Measurements from ENCODE around the gene LSM2.
A peak's percentile ranks its signal among the peaks of the same experiment; 100 is the strongest.
"Not testable (repeated sequence)": the region's sequence is repeated elsewhere in the genome, so short reads cannot be mapped to it uniquely, and the experiment has no call there.

LSM2 gene

GRCh38 chr6:31796993-31797385, 9.8 kb downstream of the LSM2 start:
- no peak for DNase-seq

GRCh38 chr6:31795616-31796298, 11.0 kb downstream of the LSM2 start, which contains the start of gene VARS1:
Gene VARS1 (minus strand): TSS chr6:31795752. CDS start chr6:31795217, 535 bp downstream.
- DNase-seq: peak; percentile 81

- DNase-seq: no peak
Measured at GRCh38 chr6:31794866-31795615, 11.7 kb downstream of the LSM2 start.

GRCh38 chr6:31794294-31794865, 12.4 kb downstream of the LSM2 start:
- no peak for DNase-seq

DNA sequence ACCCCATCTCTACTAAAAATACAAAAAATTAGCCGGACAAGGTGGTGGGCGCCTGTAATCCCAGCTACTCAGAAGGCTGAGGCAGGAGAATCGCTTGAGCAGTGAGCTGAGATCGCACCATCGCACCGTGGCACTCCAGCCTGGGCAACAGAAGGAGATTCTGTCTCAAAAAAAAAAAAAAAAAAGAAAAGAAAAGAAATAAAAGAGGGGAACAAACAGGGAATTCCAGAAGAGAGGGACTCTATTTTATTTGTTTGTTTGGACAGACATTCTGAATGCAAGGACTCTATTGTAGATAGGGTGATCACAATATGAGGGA, 12.9 kb downstream of the LSM2 start:
- DNase-seq: not testable (repeated sequence)

DNA sequence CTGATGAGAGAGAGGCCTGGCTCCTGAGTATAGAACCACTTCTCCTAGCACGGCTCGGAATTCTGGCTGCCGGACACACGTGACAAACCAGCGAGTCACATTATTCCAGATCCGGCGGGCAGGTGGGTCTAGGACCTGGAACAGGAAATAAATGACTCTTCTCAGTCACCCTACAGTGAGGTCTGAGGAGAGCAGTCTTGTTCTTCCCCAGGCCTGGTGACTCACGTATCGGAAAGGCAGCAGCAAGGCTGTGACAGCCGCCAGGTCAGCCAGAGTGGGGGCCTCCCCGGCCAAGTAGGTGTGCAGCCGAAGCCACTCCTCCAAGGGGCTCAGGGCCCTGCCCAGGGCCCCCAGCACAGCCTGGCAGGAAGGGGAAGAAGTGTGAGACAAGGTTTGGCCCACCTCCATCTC, 14.0 kb downstream of the LSM2 start:
- DNase-seq: no peak

GRCh38 chr6:31792090-31792374, 14.7 kb downstream of the LSM2 start:
- no peak for DNase-seq

DNA sequence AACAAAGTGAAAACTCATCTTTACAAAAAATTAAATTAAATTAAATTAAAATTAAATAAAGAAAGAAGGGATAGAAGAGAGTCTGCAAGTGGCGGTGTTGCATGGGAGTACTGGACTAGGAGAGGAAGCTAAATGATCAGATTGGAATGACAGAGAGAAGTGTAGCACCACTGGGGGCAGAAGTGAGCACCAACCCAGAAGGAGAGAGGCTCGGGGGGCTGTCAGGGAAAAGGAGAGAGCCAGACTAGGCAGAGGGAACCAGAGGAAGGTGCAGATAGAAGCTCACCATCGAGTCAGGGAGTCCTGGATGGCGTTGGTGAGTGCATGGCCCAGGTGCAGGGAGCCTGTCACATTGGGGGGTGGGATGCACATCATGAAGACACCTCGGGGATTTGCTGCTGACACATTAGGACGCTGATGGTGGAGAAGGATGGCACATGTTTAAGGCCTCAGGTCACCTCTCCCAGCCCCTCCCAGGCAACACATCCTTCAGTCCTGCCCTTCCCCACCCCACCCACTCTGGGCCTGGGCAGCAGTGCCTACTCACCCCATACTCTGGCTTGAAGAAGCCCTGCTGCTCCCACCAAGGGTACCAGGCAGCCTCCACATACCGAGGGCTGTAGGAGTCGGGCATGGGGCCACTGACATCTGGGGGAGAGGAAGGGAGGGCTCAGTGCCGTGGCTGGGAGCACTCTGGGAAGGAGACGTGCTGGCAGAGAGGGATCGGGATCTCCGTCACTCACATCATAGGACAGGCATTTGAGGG, 15.3 kb downstream of the LSM2 start:
- no peak for DNase-seq

DNA sequence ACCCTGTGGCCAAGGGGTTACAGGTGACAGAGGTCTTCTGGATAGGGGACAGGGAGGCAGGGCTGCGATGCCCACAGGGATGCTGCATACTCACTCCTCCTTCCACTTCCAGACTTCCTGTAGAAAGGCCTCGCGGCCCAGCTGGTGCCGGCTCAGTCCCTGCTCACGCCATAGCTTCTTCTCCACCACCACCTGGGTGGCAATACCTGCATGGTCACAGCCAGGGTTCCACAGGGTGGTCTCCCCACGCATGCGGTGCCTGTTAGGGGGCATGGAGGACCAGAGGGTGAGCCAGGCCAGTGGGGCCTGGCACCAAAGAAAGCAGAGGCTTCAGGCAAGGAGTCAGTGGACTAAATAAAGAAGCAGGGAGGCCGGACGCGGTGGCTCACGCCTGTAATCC, 21.3 kb downstream of the LSM2 start:
- no peak for DNase-seq

- DNase-seq: no peak
Measured at GRCh38 chr6:31784098-31784925, 22.5 kb downstream of the LSM2 start.

DNA sequence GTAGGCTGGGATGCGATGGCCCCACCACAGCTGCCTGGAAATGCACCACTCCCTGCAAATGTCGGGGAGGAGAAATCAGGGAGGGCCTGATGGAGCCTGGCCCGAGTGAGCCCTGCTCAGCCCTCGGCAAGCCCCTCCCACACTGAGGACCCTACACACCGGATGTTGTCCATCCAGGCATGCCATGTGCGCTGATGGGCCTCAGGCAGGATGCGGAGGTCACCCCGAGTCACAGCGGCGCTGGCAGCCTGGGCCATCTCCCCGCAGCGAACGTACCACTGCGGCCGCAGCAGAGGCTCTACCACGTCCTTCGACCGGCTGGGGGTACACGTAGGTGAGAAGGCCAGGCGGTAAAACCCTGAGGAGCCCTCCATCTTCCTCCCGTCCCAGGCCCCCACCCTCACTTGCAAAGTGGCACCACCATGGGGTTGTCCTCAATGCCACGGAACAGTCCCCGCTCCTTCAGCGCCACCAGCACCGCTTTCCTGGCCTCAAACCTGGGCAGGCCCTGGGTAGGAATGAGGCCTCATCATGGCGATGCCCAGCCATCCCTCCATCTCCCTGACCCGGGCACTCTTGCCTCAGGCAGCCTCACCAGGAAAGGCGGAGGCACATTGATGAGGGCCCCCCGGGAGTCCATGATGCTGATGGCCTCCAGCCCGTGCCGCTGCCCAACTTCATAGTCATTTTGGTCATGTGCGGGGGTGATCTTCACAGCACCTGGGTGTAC, 24.5 kb downstream of the LSM2 start:
- no peak for DNase-seq

DNA sequence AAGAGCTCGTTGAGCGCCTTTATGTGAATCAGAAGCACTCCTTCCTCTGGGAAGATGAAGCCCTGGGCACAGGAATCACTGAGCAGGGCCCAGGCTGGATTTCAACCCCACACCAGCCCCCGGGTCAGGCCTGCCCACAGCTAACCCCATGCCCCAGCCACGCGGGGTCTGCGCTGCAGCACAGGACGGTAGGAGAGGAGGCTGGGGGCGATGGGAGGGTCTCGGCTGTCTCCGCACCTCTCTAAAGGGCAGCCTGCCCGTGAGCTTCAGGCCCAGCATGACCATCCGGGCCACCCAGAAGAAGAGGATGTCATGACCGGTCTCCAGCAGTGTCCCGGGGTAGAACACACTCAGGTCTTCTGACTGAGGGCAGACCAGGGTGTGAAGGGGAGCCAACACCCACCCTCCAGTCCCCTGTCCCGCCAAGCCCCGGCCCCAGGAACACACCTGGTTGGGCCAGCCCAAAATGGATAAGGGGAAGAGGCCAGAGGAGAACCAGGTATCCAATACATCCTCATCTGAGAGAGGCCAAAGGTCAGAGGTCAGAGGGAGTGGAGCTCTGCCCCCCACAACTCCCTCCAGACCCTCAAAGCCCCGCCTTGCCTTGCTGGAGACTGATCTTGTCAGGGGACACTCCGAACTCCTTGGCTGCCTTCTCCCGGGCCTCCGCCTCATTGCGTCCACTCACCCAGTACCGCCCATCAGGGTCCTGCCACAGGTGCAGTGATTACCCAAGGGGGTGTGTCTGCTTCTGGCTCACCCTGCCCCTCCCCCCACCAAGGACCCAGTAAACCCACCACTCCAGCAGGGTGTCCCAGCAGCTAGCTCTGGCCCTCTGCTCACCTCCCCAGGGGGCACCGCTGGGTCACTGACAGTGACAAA, 25.3 kb downstream of the LSM2 start:
- DNase-seq: no peak

DNA sequence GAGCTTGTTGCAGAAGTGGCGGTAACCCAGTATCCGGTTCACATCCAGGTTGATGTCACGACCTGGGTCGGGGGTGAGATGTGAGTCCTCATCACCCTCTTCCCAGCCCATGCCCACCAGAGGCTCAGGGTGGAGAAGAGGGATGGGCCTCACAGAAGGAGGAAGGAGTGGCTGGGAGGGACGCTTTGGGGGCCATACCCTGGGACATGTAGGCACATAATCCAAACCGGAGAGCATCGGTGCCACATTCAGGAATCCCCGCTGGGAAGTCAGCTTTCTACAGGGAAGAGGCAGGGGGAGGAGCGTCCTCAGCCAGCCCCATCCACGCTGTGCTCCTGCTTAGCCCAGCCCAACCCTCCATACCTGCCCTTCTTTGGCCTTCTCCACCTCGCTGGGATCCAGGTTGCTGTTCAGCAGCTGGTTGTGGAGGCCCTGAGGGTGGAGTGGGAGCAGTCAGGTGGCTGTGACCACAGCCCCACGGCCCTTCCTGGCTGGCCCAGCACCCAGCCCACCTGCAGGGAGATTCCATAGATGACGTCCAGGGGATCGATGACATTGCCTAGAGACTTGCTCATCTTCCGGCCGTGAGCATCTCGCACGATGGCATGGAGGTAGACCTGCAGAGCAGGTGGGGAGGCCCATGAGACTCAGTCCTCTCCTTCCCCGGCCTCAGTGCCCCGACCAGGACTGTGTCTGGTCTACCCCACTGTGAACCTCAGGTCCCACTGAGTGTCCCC, 26.1 kb downstream of the LSM2 start:
- DNase-seq: no peak

DNA sequence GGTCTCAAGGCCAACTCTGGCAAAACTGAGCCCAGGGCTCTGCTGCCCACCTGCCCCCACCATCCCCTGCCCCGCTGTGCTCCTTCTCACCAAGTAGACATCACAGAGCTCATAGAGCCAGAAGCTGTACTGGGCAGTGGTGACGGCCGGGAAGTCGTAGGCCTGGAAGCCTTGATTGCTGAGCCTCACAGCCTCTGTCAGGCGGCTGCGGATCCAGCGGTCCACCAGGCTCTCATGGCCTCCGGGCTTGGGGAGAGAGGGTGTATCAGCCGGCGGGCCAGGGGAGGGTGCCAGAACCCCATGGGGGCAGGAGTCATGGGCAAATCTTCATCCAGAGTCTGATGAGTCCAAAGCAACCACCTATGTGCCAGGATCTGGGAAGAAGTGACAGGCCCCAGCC, 26.9 kb downstream of the LSM2 start:
- no peak for DNase-seq

DNA sequence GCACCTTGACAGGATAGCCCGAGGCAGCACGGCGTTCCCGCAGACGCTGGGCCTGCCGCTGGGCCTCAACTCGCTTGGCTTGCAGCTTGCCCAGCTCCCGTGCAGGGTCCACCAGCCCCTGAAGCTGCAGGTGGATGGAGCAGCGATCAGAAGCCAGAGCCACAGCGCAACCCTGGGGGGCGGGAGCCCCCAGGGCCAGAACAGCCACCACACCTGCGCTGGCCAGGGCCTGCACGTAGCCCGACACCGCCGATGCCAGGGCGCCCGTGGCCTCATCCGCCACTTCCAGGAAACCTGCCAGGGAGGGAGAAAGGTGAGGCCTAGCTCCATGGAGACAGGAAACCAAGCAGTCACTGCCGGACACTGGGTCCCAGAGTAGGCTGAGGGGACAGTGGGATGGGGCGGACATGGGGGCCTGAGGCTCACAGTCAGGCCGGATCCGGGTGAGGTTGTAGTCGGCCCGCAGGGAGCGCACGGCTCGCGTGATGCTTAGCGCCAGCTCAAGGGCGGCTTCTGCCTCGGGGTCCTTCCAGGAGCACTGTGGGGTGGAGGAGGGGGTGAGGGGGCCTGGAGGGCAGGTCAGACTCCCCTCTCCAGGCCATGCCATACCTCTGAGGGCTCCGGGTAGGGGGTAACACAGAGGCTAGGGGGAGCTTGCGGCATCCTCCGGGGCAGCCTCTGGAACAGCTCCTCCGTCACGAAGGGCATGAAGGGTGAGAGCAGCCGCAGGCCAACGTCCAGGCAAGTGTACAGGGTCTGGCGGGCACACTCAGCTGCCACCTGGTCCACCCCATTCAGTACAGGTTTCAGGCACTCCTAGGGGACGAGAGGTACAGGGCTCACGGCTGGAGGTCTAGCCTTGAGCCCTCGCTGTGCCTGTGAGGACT, 27.5 kb downstream of the LSM2 start:
- DNase-seq: no peak

DNA sequence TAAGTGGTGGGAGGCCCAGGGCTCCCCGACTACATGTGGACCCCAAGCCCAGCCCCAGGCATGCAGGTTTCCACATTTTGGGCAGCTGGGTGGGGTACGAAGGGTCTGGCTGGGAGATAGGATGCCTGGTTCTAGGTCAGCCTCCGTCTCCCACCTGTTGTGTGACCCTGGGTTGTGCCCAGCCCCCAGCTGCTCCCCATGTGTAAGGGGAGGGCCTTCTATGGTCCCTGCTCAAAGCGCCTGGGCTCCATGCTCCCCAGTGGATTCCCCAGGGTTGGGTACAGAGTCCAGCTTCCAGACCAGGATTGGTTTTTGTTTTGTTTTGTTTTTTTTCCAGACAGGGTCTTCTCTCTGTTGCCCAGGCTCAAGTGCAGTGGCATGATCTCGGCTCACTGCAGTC, 28.6 kb downstream of the LSM2 start:
- DNase-seq: no peak

DNA sequence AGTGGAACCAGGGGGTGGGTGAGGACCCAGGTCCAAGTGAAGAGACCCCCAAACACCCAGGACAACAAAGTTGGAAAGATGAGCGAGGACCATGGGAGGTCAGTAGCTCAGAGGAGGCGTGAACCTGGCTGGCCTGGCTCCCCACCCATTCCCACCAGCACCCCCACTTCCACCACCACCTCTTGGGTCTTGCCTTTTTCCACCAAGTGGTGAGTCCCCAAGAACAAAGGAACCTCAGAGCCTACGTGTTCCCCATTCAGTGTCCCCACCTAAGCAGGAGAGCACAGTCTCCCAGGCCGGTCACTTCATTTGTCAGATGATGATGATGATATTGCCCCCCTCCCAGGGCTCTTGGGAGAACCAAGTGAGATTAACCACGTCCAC, 29.1 kb downstream of the LSM2 start:
- DNase-seq: no peak

DNA sequence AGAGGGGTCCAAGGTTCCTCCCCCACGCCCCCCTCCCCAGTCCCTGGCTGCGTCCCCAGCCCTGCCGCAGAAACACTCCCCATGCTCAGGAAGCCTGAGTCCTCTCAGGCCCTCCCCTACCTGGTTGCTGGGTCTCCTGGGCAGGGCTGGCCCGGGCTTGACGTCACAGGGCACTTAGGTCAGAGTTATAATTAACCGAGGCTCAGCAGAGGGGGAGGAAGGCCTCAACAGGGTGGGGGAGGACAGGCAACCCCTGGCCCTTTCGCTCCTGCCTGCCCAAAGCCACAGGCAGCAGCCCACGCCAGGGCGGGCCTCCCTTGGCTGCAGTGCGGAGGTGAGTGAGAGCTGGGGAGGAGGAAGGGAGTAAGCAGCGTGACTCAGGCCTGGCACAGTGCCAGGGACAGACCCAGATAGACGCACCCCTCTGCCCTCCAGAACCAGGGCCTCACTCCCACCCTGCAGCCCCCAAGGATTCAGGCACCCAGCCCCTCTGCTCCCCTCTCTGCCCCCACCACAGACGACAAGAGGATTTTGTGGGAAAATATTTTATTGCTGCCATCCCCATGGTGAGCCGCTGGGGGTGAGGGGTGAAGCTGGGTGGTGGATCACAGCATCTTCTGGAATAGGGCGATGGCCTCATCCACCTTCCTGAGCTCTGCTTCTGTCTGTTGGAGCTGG, 29.6 kb downstream of the LSM2 start, which contains the start of gene VWA7:
Gene VWA7, minus strand, starts transcription at position 340 of the 678 bp plus-strand sequence. CDS start 549 bp downstream, outside the sequence.
- no peak for DNase-seq
